B cell (primary cell): ENCODE measurements around the gene DMRT1. TPM values are rescaled to one million over a fixed set of nuclear protein-coding genes. Genes with fewer than 3 reads are reported as not detected.

Source experiments
- ATAC-seq: fragments of 200-7000 bp; cut with Tn5 transposase; one replicate; pipeline ENCODE4 v1.10.0; 2021; ENCODE audit warnings: low read depth, mild to moderate bottlenecking, moderate number of reproducible peaks, moderate library complexity
- CTCF ChIA-PET: fragments of 350-600 bp; sonication (Branson Sonifier 250); formaldehyde crosslinking; loops from one replicate; lab custom pipeline; 2021; ENCODE audit warnings: antibody characterized with exemption, inconsistent platforms; lab: Charles Lee
- POLR2A ChIA-PET: fragments of 350-600 bp; sonication (Branson Sonifier 250); formaldehyde crosslinking; loops from one replicate; lab custom pipeline; 2021; ENCODE audit warnings: antibody characterized with exemption; lab: Charles Lee
- DNase-seq: peaks from one replicate; pipeline ENCODE4 v3.0.0; 2013
- H2AFZ ChIP-seq: 2 replicates; pipeline ENCODE4 v1.6.1; 2012; ENCODE audit warnings: mild to moderate bottlenecking, low read depth, low read length; ENCODE audit not compliant: insufficient read depth, poor library complexity, severe bottlenecking
- H3K27ac ChIP-seq, 2 donors: 1 replicate in 1 of 2; 2 replicates in 1 of 2; pipeline ENCODE4 v1.5.1; 2012 to 2013; ENCODE audit warnings: low read length in 2 of 2, mild to moderate bottlenecking in 2 of 2, moderate library complexity in 1 of 2
- H3K27me3 ChIP-seq, 4 experiments: fragments of 200-600 bp in 1 of 4; sonication (generic) in 1 of 4; replicated peaks in 1 of 4; 1 replicate in 2 of 4; 2 replicates in 2 of 4; pipeline versions ENCODE4 v1.6.1 to v1.7.0; 2013 to 2016; ENCODE audit warnings: low read length in 3 of 4, mild to moderate bottlenecking in 2 of 4, mixed read lengths in 1 of 4, moderate library complexity in 1 of 4; ENCODE audit not compliant: insufficient read depth in 4 of 4, control insufficient read depth in 3 of 4; ENCODE audit errors: control extremely low read depth in 1 of 4
- H3K36me3 ChIP-seq, 2 experiments: replicated peaks in 1 of 2; 1 replicate in 1 of 2; 2 replicates in 1 of 2; pipeline versions ENCODE4 v1.6.1 to v1.7.1; 2013; ENCODE audit warnings: low read length in 1 of 2; ENCODE audit not compliant: insufficient read depth in 2 of 2, control insufficient read depth in 1 of 2; ENCODE audit errors: control extremely low read depth in 1 of 2, extremely low read depth in 1 of 2
- H3K4me1 ChIP-seq, 2 donors: fragments of 200-600 bp in 1 of 2; sonication (generic) in 1 of 2; 1 replicate in 1 of 2; 2 replicates in 1 of 2; pipeline versions ENCODE4 v1.5.1 to v1.6.1; 2013 to 2017; ENCODE audit warnings: low read length in 2 of 2; ENCODE audit not compliant: control insufficient read depth in 2 of 2, insufficient read depth in 2 of 2
- H3K4me2 ChIP-seq: replicated peaks from 2 replicates; pipeline ENCODE3; 2012; ENCODE audit warnings: mild to moderate bottlenecking, low read depth, low read length; ENCODE audit not compliant: poor library complexity, severe bottlenecking
- H3K4me3 ChIP-seq, 5 experiments: fragments of 200-600 bp in 1 of 5; sonication (generic) in 1 of 5; 1 replicate in 3 of 5; 2 replicates in 2 of 5; pipeline versions ENCODE4 v1.5.1 to v1.7.0; 2011 to 2016; ENCODE audit warnings: low read length in 4 of 5, mild to moderate bottlenecking in 4 of 5, low read depth in 2 of 5, control low read depth in 1 of 5, moderate library complexity in 1 of 5; ENCODE audit not compliant: insufficient read depth in 1 of 5; ENCODE audit errors: control extremely low read depth in 1 of 5, extremely low read depth in 1 of 5
- H3K79me2 ChIP-seq: fragments of 200-600 bp; sonication (generic); one replicate; pipeline ENCODE4 v1.6.0; 2016; ENCODE audit warnings: low read length; ENCODE audit not compliant: control insufficient read depth, insufficient read depth
- H3K9ac ChIP-seq: fragments of 200-600 bp; sonication (generic); 2 replicates; pipeline ENCODE4 v1.6.1; 2017; ENCODE audit warnings: mild to moderate bottlenecking, low read length, moderate library complexity
- H3K9me3 ChIP-seq, 3 donors: one replicate each; pipeline versions ENCODE4 v1.6.1 to v1.7.1; 2013; ENCODE audit warnings: low read length in 2 of 3; ENCODE audit not compliant: control insufficient read depth in 2 of 3, insufficient read depth in 1 of 3; ENCODE audit errors: control extremely low read depth in 1 of 3
- H4K20me1 ChIP-seq: 2 replicates; pipeline ENCODE4 v1.6.0; 2012; ENCODE audit warnings: mild to moderate bottlenecking, low read length; ENCODE audit not compliant: insufficient read depth, control insufficient read depth, poor library complexity, severe bottlenecking
- H3K27ac Mint-ChIP-seq: one replicate; pipeline ENCODE4 v1.8.0; 2021; ENCODE audit warnings: mixed read lengths
- H3K27me3 Mint-ChIP-seq: one replicate; pipeline ENCODE4 v1.8.0; 2021; ENCODE audit warnings: mixed read lengths
- H3K4me1 Mint-ChIP-seq: one replicate; pipeline ENCODE4 v1.8.0; 2021; ENCODE audit warnings: mixed read lengths
- H3K4me3 Mint-ChIP-seq: one replicate; pipeline ENCODE4 v1.8.0; 2021; ENCODE audit warnings: mixed read lengths
- H3K9me3 Mint-ChIP-seq: one replicate; pipeline ENCODE4 v1.8.0; 2022; ENCODE audit warnings: mixed read lengths; ENCODE audit not compliant: insufficient read depth
- CTCF ChIP-seq: fragments of 200-600 bp; IDR thresholded peaks from one replicate; pipeline ENCODE4 v1.8.0; 2022; ENCODE audit warnings: antibody characterized with exemption, mild to moderate bottlenecking
- EZH2 ChIP-seq: IDR thresholded peaks from 2 replicates; pipeline ENCODE4 v1.6.1; 2012; ENCODE audit warnings: borderline replicate concordance, low read depth, mild to moderate bottlenecking, moderate library complexity, low read length; ENCODE audit not compliant: insufficient read depth, poor library complexity, severe bottlenecking
- WGBS: methylation state at CpG from one replicate; pipeline ENCODE4 v1.1.5; 2013; ENCODE audit warnings: missing lambda C conversion rate; ENCODE audit not compliant: insufficient coverage; 5-methylcytosine and 5-hydroxymethylcytosine counted together
- intact Hi-C: fragments of 100-400 bp; cut with micrococcal nuclease; formaldehyde crosslinking; loops from one replicate; pipeline ENCODE4 v1.10.0; 2022
- polyA plus RNA-seq: library from polyadenylated mRNA; depleted of rRNA; stranded (reverse); fragments of >200 nt; gene quantifications from 2 replicates; pipeline ENCODE4 v1.2.3, GENCODE V29; 2012
- total RNA-seq, 2 donors: library from RNA; stranded (reverse); fragments of 120-200 nt in 1 of 2; gene quantifications; 1 replicate in 1 of 2; 2 replicates in 1 of 2; pipeline versions ENCODE4 v1.2.3 to v1.2.4, GENCODE V29; 2013 to 2022

Gene DMRT1
- total and polyA plus RNA-seq, 2 donors (not counting 1 experiment from before 2014, with no cell fraction given) = not detected

- Histone ChIP-seq H3K27ac (no peak overlapping the region), H3K79me2 (no peaks in the 10 kb centered on the region), H3K4me3 (no peak overlapping the region), H3K9ac (no peak overlapping the region), H3K4me2 (no peak overlapping the region), H3K36me3 (no peaks in the 10 kb centered on the region), H3K4me1 (peaks cover 24 to 27% of the 10 kb centered on the region in 2 donors), H4K20me1 (no peaks in the 10 kb centered on the region), H3K9me3 (peaks cover 0 to 45% (median 4%) of the 10 kb centered on the region in 3 donors), H3K27me3 (peaks cover 0 to 79% (median 68%) of the 10 kb centered on the region in 4 experiments), H2AFZ (no peak overlapping the region)
- ChIA-PET CTCF (no interaction called here), POLR2A (no interaction called here)
- Mint-ChIP-seq H3K4me3 (no peak overlapping the region), H3K4me1 (peaks cover 3% of the 10 kb centered on the region), H3K27me3 (peaks cover 58% of the 10 kb centered on the region), H3K9me3 (no peaks in the 10 kb centered on the region), H3K27ac (no peak overlapping the region)
- no peak for TF ChIP-seq CTCF
- no peak for TF ChIP-seq EZH2
- DNase-seq = no peak
- intact Hi-C loops = loop anchor here (5.0 kb wide), 1 partner anchor 79 kb away; no protein-coding TSS in a partner anchor
- ATAC-seq = no peak
- 13% methylated on average over 3 of the region's 15 CpGs for WGBS
Measured at GRCh38 chr9:967903-968641, 126.6 kb downstream of the DMRT1 start.
